HUES6 (cell line): Measurements from ENCODE around the gene TCP1.
"Not testable (repeated sequence)": the region's sequence is repeated elsewhere in the genome, so short reads cannot be mapped to it uniquely, and the experiment has no call there.

Experiments
- H3K27ac ChIP-seq: 2 replicates; pipeline ENCODE4 v1.7.0; 2013; ENCODE audit warnings: low read depth, mild to moderate bottlenecking, low read length, inconsistent platforms
- H3K27me3 ChIP-seq: 2 replicates; pipeline ENCODE4 v1.6.1; 2013; ENCODE audit warnings: low read length; ENCODE audit not compliant: control insufficient read depth, insufficient read depth
- H3K36me3 ChIP-seq: 2 replicates; pipeline ENCODE4 v1.6.1; 2013; ENCODE audit warnings: low read length; ENCODE audit not compliant: control insufficient read depth, insufficient read depth
- H3K4me1 ChIP-seq: 2 replicates; pipeline ENCODE4 v1.6.1; 2013; ENCODE audit warnings: low read length; ENCODE audit not compliant: control insufficient read depth, insufficient read depth
- H3K4me3 ChIP-seq: 2 replicates; pipeline ENCODE4 v1.5.1; 2013; ENCODE audit warnings: low read depth, low read length
- H3K9ac ChIP-seq: one replicate; pipeline ENCODE4 v1.6.1; 2013; ENCODE audit warnings: mild to moderate bottlenecking, low read length
- H3K9me3 ChIP-seq: 2 replicates; pipeline ENCODE4 v1.6.1; 2013; ENCODE audit warnings: low read depth, low read length; ENCODE audit not compliant: control insufficient read depth, insufficient read depth

The TCP1 gene

DNA sequence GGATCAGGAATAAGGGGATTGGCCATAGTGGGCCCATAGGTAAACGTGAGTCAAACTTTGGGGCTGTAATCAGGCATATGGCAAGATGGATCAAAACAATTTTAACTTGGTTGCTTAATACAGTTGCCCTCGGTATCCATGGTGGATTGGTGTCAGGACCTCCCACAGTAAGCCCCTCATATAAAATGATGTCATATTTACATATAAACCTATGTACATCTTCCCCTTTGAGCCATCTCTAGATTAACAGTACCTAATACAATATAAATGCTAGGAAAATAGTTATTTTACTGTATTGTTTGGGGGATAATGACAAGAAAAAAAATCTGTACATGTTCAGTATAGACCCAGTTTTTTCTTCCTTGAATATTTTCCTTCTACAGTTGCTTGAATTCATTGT lies 35.0 kb downstream of the TCP1 start:
- Histone ChIP-seq H3K9ac (no peak overlapping the region), H3K27me3 (no peaks in the 10 kb centered on the region), H3K4me3 (no peak overlapping the region), H3K27ac (no peak overlapping the region), H3K4me1 (no peaks in the 10 kb centered on the region; the same call in 1 of the 2 replicates), H3K9me3 (no peaks in the 10 kb centered on the region), H3K36me3 (peaks cover 92% of the 10 kb centered on the region)

DNA sequence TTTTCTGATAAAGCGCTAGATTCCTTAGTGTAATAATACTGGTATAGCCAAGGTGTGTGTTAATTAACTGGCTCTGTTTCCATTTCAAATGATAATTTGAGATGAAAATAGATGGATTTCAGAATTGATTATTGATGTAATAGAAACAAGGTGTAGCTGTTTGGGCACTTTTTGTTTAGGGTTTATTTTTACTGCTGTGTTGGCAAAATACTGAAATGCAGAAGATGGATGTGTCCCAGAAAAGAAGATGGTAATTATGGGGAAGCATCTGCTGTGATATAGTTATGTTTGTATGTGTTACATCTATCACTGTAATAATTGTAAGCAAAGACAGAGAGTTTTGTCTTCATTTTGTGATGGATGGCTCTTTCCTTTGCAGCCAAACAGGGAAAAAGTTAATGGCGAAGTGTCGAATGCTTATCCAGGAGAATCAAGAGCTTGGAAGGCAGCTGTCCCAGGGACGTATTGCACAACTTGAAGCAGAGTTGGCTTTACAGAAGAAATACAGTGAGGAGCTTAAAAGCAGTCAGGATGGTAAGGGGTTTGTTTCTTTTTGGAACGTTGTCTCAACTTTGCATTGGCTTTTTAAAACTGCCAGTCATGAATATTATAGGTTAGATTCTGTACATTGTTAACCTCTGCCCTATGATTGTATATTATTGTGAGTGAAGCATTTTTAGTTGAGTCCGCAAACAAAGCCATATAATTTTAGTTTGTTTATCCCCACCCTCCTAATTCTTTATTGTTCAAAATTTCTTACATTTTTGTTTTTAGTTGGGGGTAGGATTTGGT lies 36.1 kb downstream of the TCP1 start:
- Histone ChIP-seq H3K36me3 (peaks cover 98% of the 10 kb centered on the region), H3K27ac (no peak overlapping the region)

GRCh38 chr6:159751448-159751847 lies 38.0 kb downstream of the TCP1 start:
- Histone ChIP-seq H3K4me1 (no peaks in the 10 kb centered on the region), H3K9ac (no peak overlapping the region), H3K4me3 (no peak overlapping the region), H3K36me3 (peaks cover 99% of the 10 kb centered on the region), H3K27ac (no peak overlapping the region), H3K27me3 (no peaks in the 10 kb centered on the region), H3K9me3 (no peaks in the 10 kb centered on the region)

More for the DNA sequence above, 36.1 kb downstream of the TCP1 start:
- no peaks in the 10 kb centered on the region for H3K9me3 ChIP-seq
- no peaks in the 10 kb centered on the region; the same call in 1 of the 2 replicates for H3K4me1 ChIP-seq
- H3K4me3 ChIP-seq = no peak overlapping the region
- no peaks in the 10 kb centered on the region for H3K27me3 ChIP-seq
- no peak overlapping the region for H3K9ac ChIP-seq

- H3K36me3 ChIP-seq = peaks cover 100% of the 10 kb centered on the region
These were observed 41.3 kb downstream of the TCP1 start for GRCh38 chr6:159748127-159748526.

DNA sequence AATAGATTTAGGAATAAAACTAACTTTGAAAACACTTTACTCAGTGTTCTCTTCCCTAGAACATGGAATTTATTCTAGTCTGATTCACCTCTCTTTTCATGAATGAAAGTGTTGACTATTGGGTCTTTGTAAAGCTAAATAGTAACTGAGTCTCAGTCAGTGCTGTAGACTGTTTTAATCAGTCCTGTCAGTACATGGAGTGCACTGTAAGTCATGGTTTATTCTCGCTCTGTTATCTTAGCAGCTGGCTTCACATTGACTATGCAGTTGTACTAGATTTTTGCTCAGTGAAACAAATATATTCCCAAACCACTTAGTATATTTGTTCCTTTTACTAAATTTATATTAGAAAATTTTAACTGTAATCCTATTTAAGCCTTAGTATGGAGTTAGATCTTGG lies 42.6 kb downstream of the TCP1 start:
- Histone ChIP-seq H3K4me1 (no peaks in the 10 kb centered on the region), H3K36me3 (peaks cover 100% of the 10 kb centered on the region), H3K27me3 (no peaks in the 10 kb centered on the region)

More at GRCh38 chr6:159748127-159748526, 41.3 kb downstream of the TCP1 start:
- not testable (repeated sequence) for H3K27me3 ChIP-seq, H3K9ac ChIP-seq, H3K4me3 ChIP-seq, H3K9me3 ChIP-seq, H3K4me1 ChIP-seq, H3K27ac ChIP-seq

GRCh38 chr6:159745081-159745480 lies 44.3 kb downstream of the TCP1 start:
- Histone ChIP-seq H3K27me3 (no peaks in the 10 kb centered on the region), H3K4me1 (no peaks in the 10 kb centered on the region), H3K36me3 (peaks cover 100% of the 10 kb centered on the region), H3K4me3 (no peak overlapping the region), H3K27ac (no peak overlapping the region), H3K9ac (no peak overlapping the region), H3K9me3 (no peaks in the 10 kb centered on the region)

More for the DNA sequence above, 42.6 kb downstream of the TCP1 start:
- Histone ChIP-seq H3K4me3 (no peak overlapping the region), H3K9me3 (no peaks in the 10 kb centered on the region), H3K27ac (no peak overlapping the region), H3K9ac (no peak overlapping the region)

GRCh38 chr6:159742165-159742564 lies 47.2 kb downstream of the TCP1 start:
- Histone ChIP-seq H3K27me3 (no peaks in the 10 kb centered on the region), H3K4me3 (no peak overlapping the region), H3K36me3 (peaks cover 98% of the 10 kb centered on the region), H3K9me3 (no peaks in the 10 kb centered on the region), H3K4me1 (no peaks in the 10 kb centered on the region), H3K9ac (no peak overlapping the region), H3K27ac (no peak overlapping the region)

DNA sequence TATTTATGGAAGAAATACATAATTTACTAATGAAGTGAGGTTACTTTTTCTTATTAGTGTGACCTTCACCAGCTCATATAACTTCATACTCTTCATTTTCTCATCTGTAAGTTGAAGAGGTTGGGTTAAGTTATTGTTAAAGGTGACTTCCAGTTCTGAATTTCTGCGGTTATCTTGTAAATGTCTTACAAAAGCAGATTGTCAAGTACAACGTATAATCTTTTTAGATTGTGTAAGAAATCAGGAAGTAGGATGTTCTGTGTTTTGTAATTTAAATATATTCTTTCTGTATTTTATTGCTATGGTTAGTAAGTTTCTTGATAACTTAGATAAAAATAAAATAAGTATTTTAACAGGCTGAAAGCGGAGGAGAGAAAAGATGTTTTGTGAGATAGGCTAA lies 50.1 kb downstream of the TCP1 start:
- Histone ChIP-seq H3K4me1 (no peaks in the 10 kb centered on the region), H3K9me3 (no peaks in the 10 kb centered on the region), H3K36me3 (peaks cover 78% of the 10 kb centered on the region), H3K27ac (no peak overlapping the region), H3K4me3 (no peak overlapping the region), H3K9ac (no peak overlapping the region), H3K27me3 (no peaks in the 10 kb centered on the region)

DNA sequence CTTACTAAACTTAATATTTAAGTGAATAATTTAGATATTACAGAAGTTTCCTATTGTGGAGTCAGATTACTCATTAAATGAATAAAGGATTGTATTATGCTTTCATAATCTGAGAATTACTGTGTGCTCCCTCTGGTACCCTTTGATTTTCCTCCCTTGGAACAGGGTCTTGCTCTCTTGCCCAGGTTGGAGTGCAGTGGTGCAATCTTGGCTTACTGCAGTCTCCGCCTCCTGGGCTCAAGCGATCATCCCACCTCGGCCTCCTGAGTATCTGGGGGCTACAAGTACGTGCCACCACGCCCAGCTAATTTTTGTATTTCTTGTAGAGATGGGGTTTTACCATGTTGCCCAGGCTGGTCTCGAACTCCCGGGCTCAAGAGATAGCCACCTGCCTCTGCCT lies 52.5 kb downstream of the TCP1 start:
- H3K9ac ChIP-seq = no peak overlapping the region
- H3K4me3 ChIP-seq = no peak overlapping the region
- no peaks in the 10 kb centered on the region for H3K9me3 ChIP-seq
- H3K36me3 ChIP-seq = peaks cover 54% of the 10 kb centered on the region
- H3K27ac ChIP-seq = no peak overlapping the region
- H3K27me3 ChIP-seq = no peaks in the 10 kb centered on the region
- H3K4me1 ChIP-seq = no peaks in the 10 kb centered on the region

- not testable (repeated sequence) for H3K27me3 ChIP-seq, H3K4me3 ChIP-seq, H3K27ac ChIP-seq, H3K4me1 ChIP-seq, H3K9ac ChIP-seq, H3K9me3 ChIP-seq
- H3K36me3 ChIP-seq = peaks cover 23% of the 10 kb centered on the region
These were observed 56.0 kb downstream of the TCP1 start for GRCh38 chr6:159733395-159733794.

DNA sequence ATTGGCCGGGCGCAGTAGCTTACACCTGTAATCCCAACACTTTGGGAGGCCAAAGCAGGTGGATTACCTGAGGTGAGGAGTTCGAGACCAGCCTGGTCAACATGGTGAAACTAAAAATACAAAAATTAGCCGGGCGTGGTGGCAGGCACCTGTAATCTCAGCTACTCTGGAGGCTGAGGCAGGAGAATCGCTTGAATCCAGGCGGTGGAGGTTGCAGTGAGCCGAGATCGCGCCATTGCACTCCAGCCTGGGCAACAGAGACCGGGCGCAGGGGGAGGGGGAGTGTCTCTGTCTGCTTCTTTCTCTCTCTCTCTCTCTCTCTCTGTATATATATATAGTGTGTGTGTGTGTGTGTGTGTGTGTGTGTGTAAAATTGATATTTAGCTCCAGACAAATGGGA lies 56.9 kb downstream of the TCP1 start:
- H3K36me3 ChIP-seq = peaks cover 15% of the 10 kb centered on the region
- not testable (repeated sequence) for H3K27me3 ChIP-seq, H3K9me3 ChIP-seq, H3K9ac ChIP-seq, H3K4me1 ChIP-seq, H3K4me3 ChIP-seq, H3K27ac ChIP-seq
